Measurements from ENCODE around the gene PPFIA2.

Gene PPFIA2

GRCh38 chr12:81499809-81500208 lies 259.3 kb downstream of the PPFIA2 start:
- TF ChIP-seq, protein P1, sequence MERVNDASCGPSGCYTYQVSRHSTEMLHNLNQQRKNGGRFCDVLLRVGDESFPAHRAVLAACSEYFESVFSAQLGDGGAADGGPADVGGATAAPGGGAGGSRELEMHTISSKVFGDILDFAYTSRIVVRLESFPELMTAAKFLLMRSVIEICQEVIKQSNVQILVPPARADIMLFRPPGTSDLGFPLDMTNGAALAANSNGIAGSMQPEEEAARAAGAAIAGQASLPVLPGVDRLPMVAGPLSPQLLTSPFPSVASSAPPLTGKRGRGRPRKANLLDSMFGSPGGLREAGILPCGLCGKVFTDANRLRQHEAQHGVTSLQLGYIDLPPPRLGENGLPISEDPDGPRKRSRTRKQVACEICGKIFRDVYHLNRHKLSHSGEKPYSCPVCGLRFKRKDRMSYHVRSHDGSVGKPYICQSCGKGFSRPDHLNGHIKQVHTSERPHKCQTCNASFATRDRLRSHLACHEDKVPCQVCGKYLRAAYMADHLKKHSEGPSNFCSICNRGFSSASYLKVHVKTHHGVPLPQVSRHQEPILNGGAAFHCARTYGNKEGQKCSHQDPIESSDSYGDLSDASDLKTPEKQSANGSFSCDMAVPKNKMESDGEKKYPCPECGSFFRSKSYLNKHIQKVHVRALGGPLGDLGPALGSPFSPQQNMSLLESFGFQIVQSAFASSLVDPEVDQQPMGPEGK (CRISPR knock-in tag; IDR thresholded peaks at IDR 0.05; ENCODE audit: borderline replicate concordance) = no peak
- no peak for TF ChIP-seq TCF4 (CRISPR knock-in tag; IDR thresholded peaks at IDR 0.05; ENCODE audit: borderline replicate concordance)
- TF ChIP-seq POU6F1 (CRISPR knock-in tag; IDR thresholded peaks at IDR 0.05; ENCODE audit: borderline replicate concordance, low read depth) = no peak
- no peak for ATAC-seq

DNA sequence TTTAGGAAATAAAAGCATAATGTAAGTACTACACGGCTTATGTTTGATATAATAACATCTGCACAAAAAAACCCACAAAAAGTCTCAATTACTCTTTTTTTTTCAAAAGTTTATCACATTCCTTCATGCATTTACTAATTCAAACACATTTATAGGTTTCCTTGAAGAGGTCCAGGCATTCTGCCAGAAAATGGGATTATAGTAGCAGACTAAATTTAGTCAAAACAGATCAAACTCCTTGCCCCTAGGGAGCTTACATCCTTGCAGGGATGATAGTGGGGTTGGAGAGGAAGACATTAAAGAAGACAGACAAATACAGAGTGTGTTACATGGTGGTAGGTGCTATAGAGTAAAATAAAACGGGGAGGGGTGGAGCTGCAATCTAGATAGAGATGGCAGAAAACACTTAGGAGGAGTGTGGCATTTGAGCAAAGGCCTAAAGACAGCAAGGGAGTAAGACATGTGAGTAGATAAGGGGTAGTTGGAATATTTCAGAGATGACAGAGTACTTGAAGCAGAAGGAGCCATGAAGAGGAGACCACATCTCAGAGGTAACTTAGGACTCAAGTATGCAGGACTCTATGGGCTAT lies 266.9 kb downstream of the PPFIA2 start:
- no peak for TF ChIP-seq ZNF70 (CRISPR knock-in tag; IDR thresholded peaks at IDR 0.05)
- ATAC-seq = no peak

GRCh38 chr12:81472934-81473333 lies 286.2 kb downstream of the PPFIA2 start:
- no peak for TF ChIP-seq TOX (CRISPR knock-in tag; IDR thresholded peaks at IDR 0.05; ENCODE audit: borderline replicate concordance)
- no peak for TF ChIP-seq SNAI2 (CRISPR knock-in tag; IDR thresholded peaks at IDR 0.05)
- TF ChIP-seq RARB (CRISPR knock-in tag; IDR thresholded peaks at IDR 0.05) = no peak
- TF ChIP-seq ZC3H10 (CRISPR knock-in tag; IDR thresholded peaks at IDR 0.05) = no peak
- no peak for TF ChIP-seq ESRRG (CRISPR knock-in tag; IDR thresholded peaks at IDR 0.05)
- TF ChIP-seq, protein P2, sequence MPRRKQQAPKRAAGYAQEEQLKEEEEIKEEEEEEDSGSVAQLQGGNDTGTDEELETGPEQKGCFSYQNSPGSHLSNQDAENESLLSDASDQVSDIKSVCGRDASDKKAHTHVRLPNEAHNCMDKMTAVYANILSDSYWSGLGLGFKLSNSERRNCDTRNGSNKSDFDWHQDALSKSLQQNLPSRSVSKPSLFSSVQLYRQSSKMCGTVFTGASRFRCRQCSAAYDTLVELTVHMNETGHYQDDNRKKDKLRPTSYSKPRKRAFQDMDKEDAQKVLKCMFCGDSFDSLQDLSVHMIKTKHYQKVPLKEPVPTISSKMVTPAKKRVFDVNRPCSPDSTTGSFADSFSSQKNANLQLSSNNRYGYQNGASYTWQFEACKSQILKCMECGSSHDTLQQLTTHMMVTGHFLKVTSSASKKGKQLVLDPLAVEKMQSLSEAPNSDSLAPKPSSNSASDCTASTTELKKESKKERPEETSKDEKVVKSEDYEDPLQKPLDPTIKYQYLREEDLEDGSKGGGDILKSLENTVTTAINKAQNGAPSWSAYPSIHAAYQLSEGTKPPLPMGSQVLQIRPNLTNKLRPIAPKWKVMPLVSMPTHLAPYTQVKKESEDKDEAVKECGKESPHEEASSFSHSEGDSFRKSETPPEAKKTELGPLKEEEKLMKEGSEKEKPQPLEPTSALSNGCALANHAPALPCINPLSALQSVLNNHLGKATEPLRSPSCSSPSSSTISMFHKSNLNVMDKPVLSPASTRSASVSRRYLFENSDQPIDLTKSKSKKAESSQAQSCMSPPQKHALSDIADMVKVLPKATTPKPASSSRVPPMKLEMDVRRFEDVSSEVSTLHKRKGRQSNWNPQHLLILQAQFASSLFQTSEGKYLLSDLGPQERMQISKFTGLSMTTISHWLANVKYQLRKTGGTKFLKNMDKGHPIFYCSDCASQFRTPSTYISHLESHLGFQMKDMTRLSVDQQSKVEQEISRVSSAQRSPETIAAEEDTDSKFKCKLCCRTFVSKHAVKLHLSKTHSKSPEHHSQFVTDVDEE (CRISPR knock-in tag; IDR thresholded peaks at IDR 0.05) = no peak
- no peak for TF ChIP-seq POU6F1 (CRISPR knock-in tag; IDR thresholded peaks at IDR 0.05; ENCODE audit: borderline replicate concordance, low read depth)
- TF ChIP-seq, protein P3, sequence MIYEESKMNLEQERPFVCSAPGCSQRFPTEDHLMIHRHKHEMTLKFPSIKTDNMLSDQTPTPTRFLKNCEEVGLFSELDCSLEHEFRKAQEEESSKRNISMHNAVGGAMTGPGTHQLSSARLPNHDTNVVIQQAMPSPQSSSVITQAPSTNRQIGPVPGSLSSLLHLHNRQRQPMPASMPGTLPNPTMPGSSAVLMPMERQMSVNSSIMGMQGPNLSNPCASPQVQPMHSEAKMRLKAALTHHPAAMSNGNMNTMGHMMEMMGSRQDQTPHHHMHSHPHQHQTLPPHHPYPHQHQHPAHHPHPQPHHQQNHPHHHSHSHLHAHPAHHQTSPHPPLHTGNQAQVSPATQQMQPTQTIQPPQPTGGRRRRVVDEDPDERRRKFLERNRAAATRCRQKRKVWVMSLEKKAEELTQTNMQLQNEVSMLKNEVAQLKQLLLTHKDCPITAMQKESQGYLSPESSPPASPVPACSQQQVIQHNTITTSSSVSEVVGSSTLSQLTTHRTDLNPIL (CRISPR knock-in tag; IDR thresholded peaks at IDR 0.05; ENCODE audit: low read depth) = no peak
- TF ChIP-seq ARNTL (CRISPR knock-in tag; IDR thresholded peaks at IDR 0.05; ENCODE audit: borderline replicate concordance, low read depth) = no peak
- no peak for TF ChIP-seq ZFP30 (CRISPR knock-in tag; IDR thresholded peaks at IDR 0.05)
- no peak for TF ChIP-seq TCF4 (CRISPR knock-in tag; IDR thresholded peaks at IDR 0.05; ENCODE audit: borderline replicate concordance)
- TF ChIP-seq ZNF565 (CRISPR knock-in tag; conservative IDR thresholded peaks at IDR 0.05; ENCODE audit: low read depth) = no peak
- TF ChIP-seq, protein P1 (CRISPR knock-in tag; IDR thresholded peaks at IDR 0.05; ENCODE audit: borderline replicate concordance) = no peak
- TF ChIP-seq ZNF8 (CRISPR knock-in tag; IDR thresholded peaks at IDR 0.05) = no peak
- no peak for TF ChIP-seq PPARA (CRISPR knock-in tag; IDR thresholded peaks at IDR 0.05; ENCODE audit: borderline replicate concordance)
- no peak for TF ChIP-seq BACH2 (CRISPR knock-in tag; IDR thresholded peaks at IDR 0.05; ENCODE audit: borderline replicate concordance)
- TF ChIP-seq ZFP3 (CRISPR knock-in tag; IDR thresholded peaks at IDR 0.05) = no peak
- no peak for ATAC-seq
